GM23338 (cell line): Measurements from ENCODE around the gene TNNI2. TPM values are rescaled to one million over a fixed set of nuclear protein-coding genes. Genes with fewer than 3 reads are reported as not detected.

ENCODE experiments used
- ATAC-seq: fragments of 200-7000 bp; cut with Tn5 transposase; 3 replicates; pipeline ENCODE4 v1.9.1; 2020
- DNase-seq: peaks from one replicate; pipeline ENCODE4 v3.0.0-alpha.2; 2015; ENCODE audit warnings: low spot score
- H2AFZ ChIP-seq: fragments of 200-600 bp; sonication (generic); 2 replicates; pipeline ENCODE4 v1.8.0; 2016; ENCODE audit warnings: antibody characterized with exemption, mild to moderate bottlenecking, moderate library complexity
- H3F3A ChIP-seq: fragments of 200-600 bp; sonication (generic); replicated peaks from 2 replicates; pipeline ENCODE4 v1.8.0; 2017; ENCODE audit warnings: antibody characterized with exemption, mixed run types, low read depth
- H3K27ac ChIP-seq: fragments of 200-600 bp; sonication (generic); 2 replicates; pipeline ENCODE4 v1.6.1; 2016; ENCODE audit warnings: low read depth
- H3K27me3 ChIP-seq: fragments of 200-600 bp; sonication (generic); 2 replicates; pipeline ENCODE4 v1.8.0; 2016; ENCODE audit warnings: mild to moderate bottlenecking, mixed run types, moderate library complexity; ENCODE audit not compliant: insufficient read depth
- H3K36me3 ChIP-seq: fragments of 200-600 bp; sonication (generic); 2 replicates; pipeline ENCODE4 v1.8.0; 2016; ENCODE audit warnings: mild to moderate bottlenecking; ENCODE audit not compliant: insufficient read depth
- H3K4me1 ChIP-seq: fragments of 200-600 bp; sonication (generic); 2 replicates; pipeline ENCODE4 v1.8.0; 2016; ENCODE audit warnings: mild to moderate bottlenecking, moderate library complexity; ENCODE audit not compliant: insufficient read depth
- H3K4me2 ChIP-seq: fragments of 200-600 bp; sonication (generic); 2 replicates; pipeline ENCODE4 v1.7.1; 2017; ENCODE audit warnings: mixed run types
- H3K4me3 ChIP-seq: fragments of 200-600 bp; sonication (generic); 2 replicates; pipeline ENCODE4 v1.6.1; 2016; ENCODE audit warnings: mixed run types
- H3K79me2 ChIP-seq: fragments of 200-600 bp; sonication (generic); replicated peaks from 2 replicates; pipeline ENCODE4 v1.8.0; 2017; ENCODE audit warnings: mild to moderate bottlenecking; ENCODE audit not compliant: insufficient read depth
- H3K9me2 ChIP-seq: fragments of 200-600 bp; sonication (generic); 2 replicates; pipeline ENCODE4 v1.8.0; 2017; ENCODE audit not compliant: insufficient read depth
- H4K20me1 ChIP-seq: fragments of 200-600 bp; sonication (generic); replicated peaks from 2 replicates; pipeline ENCODE4 v1.8.0; 2017; ENCODE audit warnings: mild to moderate bottlenecking; ENCODE audit not compliant: insufficient read depth
- H3K27ac Mint-ChIP-seq: 2 replicates; pipeline ENCODE4 v1.8.0; 2020; ENCODE audit warnings: inconsistent platforms, mild to moderate bottlenecking, moderate library complexity, mixed read lengths
- H3K27me3 Mint-ChIP-seq: 3 replicates; pipeline ENCODE4 v1.8.0; 2022; ENCODE audit warnings: low read depth, mild to moderate bottlenecking, moderate library complexity, mixed read lengths, inconsistent platforms; ENCODE audit not compliant: insufficient read depth, poor library complexity
- H3K36me3 Mint-ChIP-seq: 3 replicates; pipeline ENCODE4 v1.8.0; 2021; ENCODE audit warnings: low read depth, mild to moderate bottlenecking, inconsistent platforms, moderate library complexity, mixed read lengths
- H3K4me1 Mint-ChIP-seq: 3 replicates; pipeline ENCODE4 v1.8.0; 2020; ENCODE audit warnings: mild to moderate bottlenecking, inconsistent platforms, mixed read lengths
- H3K4me3 Mint-ChIP-seq: 3 replicates; pipeline ENCODE4 v1.8.0; 2021; ENCODE audit warnings: moderate library complexity, mild to moderate bottlenecking, inconsistent platforms, mixed read lengths
- H3K9me3 Mint-ChIP-seq: 3 replicates; pipeline ENCODE4 v1.8.0; 2020; ENCODE audit warnings: moderate library complexity, mild to moderate bottlenecking, inconsistent platforms, mixed read lengths
- CREB1 ChIP-seq: fragments of 250-450 bp; sonication (Bioruptor Pico); IDR thresholded peaks from 2 replicates; pipeline ENCODE4 v1.5.0; 2020; ENCODE audit warnings: low read depth, mild to moderate bottlenecking, moderate library complexity
- CTCF ChIP-seq, 2 experiments: fragments of 200-600 bp in 1 of 2; sonication (generic) in 1 of 2; conservative IDR thresholded peaks; 2 replicates each; pipeline versions ENCODE4 v1.5.1 to v1.6.1; 2016 to 2017; ENCODE audit warnings: antibody characterized with exemption in 2 of 2, low read depth in 2 of 2, mild to moderate bottlenecking in 2 of 2, moderate library complexity in 1 of 2
- ETS1 ChIP-seq: IDR thresholded peaks from 2 replicates; pipeline ENCODE4 v1.6.1; 2016; ENCODE audit warnings: antibody characterized with exemption
- EZH2 ChIP-seq: fragments of 200-600 bp; sonication (generic); IDR thresholded peaks from one replicate; pipeline ENCODE4 v1.8.0; 2017; ENCODE audit warnings: antibody characterized with exemption, mild to moderate bottlenecking, low read depth; ENCODE audit not compliant: unreplicated experiment
- EZH2phosphoT487 ChIP-seq: fragments of 200-600 bp; sonication (generic); IDR thresholded peaks from one replicate; pipeline ENCODE4 v1.8.1; 2018; ENCODE audit warnings: antibody characterized with exemption; ENCODE audit not compliant: unreplicated experiment
- JUNB ChIP-seq: IDR thresholded peaks from one replicate; pipeline ENCODE4 v1.6.1; 2016; ENCODE audit warnings: antibody characterized with exemption; ENCODE audit not compliant: unreplicated experiment
- NANOG ChIP-seq: IDR thresholded peaks from 2 replicates; pipeline ENCODE4 v1.6.1; 2016; ENCODE audit warnings: antibody characterized with exemption, borderline replicate concordance
- REST ChIP-seq: IDR thresholded peaks from one replicate; pipeline ENCODE4 v1.6.1; 2018; ENCODE audit warnings: antibody characterized with exemption; ENCODE audit not compliant: unreplicated experiment
- STAT1 ChIP-seq: IDR thresholded peaks from one replicate; pipeline ENCODE4 v1.6.1; 2016; ENCODE audit warnings: antibody characterized with exemption; ENCODE audit not compliant: unreplicated experiment
- ZNF114 ChIP-seq: fragments of 250-450 bp; sonication (Bioruptor Pico); IDR thresholded peaks from 2 replicates; pipeline ENCODE4 v1.5.0; 2020; ENCODE audit warnings: mild to moderate bottlenecking, moderate library complexity
- ZNF331 ChIP-seq: fragments of 250-450 bp; sonication (Bioruptor Pico); IDR thresholded peaks from 2 replicates; pipeline ENCODE4 v1.5.0; 2020; ENCODE audit warnings: low read depth, mild to moderate bottlenecking, moderate library complexity
- polyA plus RNA-seq: library from polyadenylated mRNA; unstranded; fragments of >200 nt; fragmentation: Nextera tagmentation; extraction: Ambion mirVana; gene quantifications from 2 replicates; pipeline ENCODE4 v1.2.1, GENCODE V29; 2016
- total RNA-seq: library from RNA; depleted of rRNA; stranded (reverse); fragments of >200 nt; shearing (Covaris generic); gene quantifications from 2 replicates; pipeline ENCODE4 v1.2.3, GENCODE V29; 2014

TNNI2 gene
- total and polyA plus RNA-seq, 2 experiments from 2014 or later = not detected

GRCh38 chr11:1817000-1817399 lies 21.8 kb upstream of the TNNI2 start (continued):
- no peak for TF ChIP-seq REST
- no peak for TF ChIP-seq EZH2
- TF ChIP-seq NANOG = no peak

GRCh38 chr11:1817511-1817910 lies 21.3 kb upstream of the TNNI2 start:
- no peak overlapping the region for H3K4me2 ChIP-seq
- H3K79me2 ChIP-seq = no peaks in the 10 kb centered on the region
- no peaks in the 10 kb centered on the region for H3K9me2 ChIP-seq
- H3K9me3 Mint-ChIP-seq = peaks cover 10% of the 10 kb centered on the region
- H3K27me3 Mint-ChIP-seq = peaks cover 5% of the 10 kb centered on the region
- no peak overlapping the region for H3K4me3 ChIP-seq
- H3K4me1 ChIP-seq = no peaks in the 10 kb centered on the region
- DNase-seq (no peak), ATAC-seq (no peak)
- H3K27ac ChIP-seq = no peak overlapping the region
- H3F3A ChIP-seq = no peaks in the 10 kb centered on the region
- no peaks in the 10 kb centered on the region for H3K27me3 ChIP-seq
- no peaks in the 10 kb centered on the region for H3K36me3 Mint-ChIP-seq
- H4K20me1 ChIP-seq = no peaks in the 10 kb centered on the region
- no peaks in the 10 kb centered on the region for H3K36me3 ChIP-seq
- H3K27ac Mint-ChIP-seq = no peak overlapping the region
- no peaks in the 10 kb centered on the region for H3K4me1 Mint-ChIP-seq
- no peak overlapping the region for H3K4me3 Mint-ChIP-seq
- no peak overlapping the region for H2AFZ ChIP-seq
- TF ChIP-seq ZNF114 (CRISPR knock-in tag) (no peak), EZH2phosphoT487 (no peak), NANOG (no peak), STAT1 (no peak), JUNB (no peak), REST (no peak), EZH2 (no peak), ETS1 (no peak), ZNF331 (CRISPR knock-in tag) (no peak), CTCF (conservative IDR thresholded peaks at IDR 0.05; ENCODE audit: low read depth in 2 of 2) (no peak), CREB1 (CRISPR knock-in tag) (no peak)
